Testis (tissue), 3 donors: ENCODE results near the gene TAF5L. TPM values are rescaled to one million over a fixed set of nuclear protein-coding genes. Genes with fewer than 3 reads are reported as not detected.

Source experiments
- DNase-seq: peaks from one replicate; pipeline ENCODE4 v3.0.0-alpha.2; 2019
- H3K27ac ChIP-seq, 2 donors: fragments of 200-600 bp; sonication (generic); one replicate each; pipeline ENCODE4 v1.5.1; 2019
- H3K27me3 ChIP-seq: fragments of 200-600 bp; sonication (generic); one replicate; pipeline ENCODE4 v1.5.1; 2019
- H3K36me3 ChIP-seq: fragments of 200-600 bp; sonication (generic); one replicate; pipeline ENCODE4 v1.5.1; 2017; ENCODE audit warnings: low read depth; ENCODE audit errors: missing control alignments
- H3K4me1 ChIP-seq: fragments of 200-600 bp; sonication (generic); one replicate; pipeline ENCODE4 v1.5.1; 2019
- H3K4me3 ChIP-seq, 2 donors: fragments of 200-600 bp; sonication (generic); one replicate each; pipeline ENCODE4 v1.5.1; 2017 to 2019
- H3K9me3 ChIP-seq: fragments of 200-600 bp; sonication (generic); one replicate; pipeline ENCODE4 v1.5.1; 2017
- POLR2A ChIP-seq: fragments of 450-650 bp; IDR thresholded peaks from one replicate; pipeline ENCODE4 v1.6.1; 2017; ENCODE audit warnings: antibody characterized with exemption, mild to moderate bottlenecking, moderate library complexity
- WGBS, 2 donors: methylation state at CpG; one replicate each; pipeline ENCODE4 v1.1.5; 2018; 5-methylcytosine and 5-hydroxymethylcytosine counted together
- intact Hi-C: fragments of 100-400 bp; cut with DNase I; formaldehyde crosslinking; loops from one replicate; pipeline ENCODE4 v1.15.1; 2023; ENCODE audit warnings: low total_unique reads
- polyA plus RNA-seq: library from polyadenylated mRNA; stranded (reverse); fragments of 350-450 nt; fragmentation: Illumina TruSeq; extraction: RNeasy Lipid Tissue Mini Kit (QIAGEN cat#74804); gene quantifications from one replicate; pipeline ENCODE4 v1.2.3, GENCODE V29; 2014; ENCODE audit warnings: low read depth, low replicate concordance; ENCODE audit not compliant: insufficient read depth
- total RNA-seq, 2 donors: library from RNA; depleted of rRNA; stranded (reverse); fragments of >200 nt; gene quantifications; one replicate each; pipeline ENCODE4 v1.2.3, GENCODE V29; 2016
- TF ChIP-seq, protein P1 (sequence below), 3 experiments: fragments of 450-650 bp in 2 of 3; fragments of 200-600 bp in 1 of 3; sonication (generic) in 1 of 3; IDR thresholded peaks; one replicate each; pipeline ENCODE4 v1.5.1; 2016 to 2019; ENCODE audit warnings: antibody characterized with exemption in 3 of 3, mild to moderate bottlenecking in 2 of 3, moderate library complexity in 1 of 3

The TAF5L gene
- total and polyA plus RNA-seq, 3 donors from 2014 or later: 12.8 to 24.6 (median 18.4) TPM

DNA sequence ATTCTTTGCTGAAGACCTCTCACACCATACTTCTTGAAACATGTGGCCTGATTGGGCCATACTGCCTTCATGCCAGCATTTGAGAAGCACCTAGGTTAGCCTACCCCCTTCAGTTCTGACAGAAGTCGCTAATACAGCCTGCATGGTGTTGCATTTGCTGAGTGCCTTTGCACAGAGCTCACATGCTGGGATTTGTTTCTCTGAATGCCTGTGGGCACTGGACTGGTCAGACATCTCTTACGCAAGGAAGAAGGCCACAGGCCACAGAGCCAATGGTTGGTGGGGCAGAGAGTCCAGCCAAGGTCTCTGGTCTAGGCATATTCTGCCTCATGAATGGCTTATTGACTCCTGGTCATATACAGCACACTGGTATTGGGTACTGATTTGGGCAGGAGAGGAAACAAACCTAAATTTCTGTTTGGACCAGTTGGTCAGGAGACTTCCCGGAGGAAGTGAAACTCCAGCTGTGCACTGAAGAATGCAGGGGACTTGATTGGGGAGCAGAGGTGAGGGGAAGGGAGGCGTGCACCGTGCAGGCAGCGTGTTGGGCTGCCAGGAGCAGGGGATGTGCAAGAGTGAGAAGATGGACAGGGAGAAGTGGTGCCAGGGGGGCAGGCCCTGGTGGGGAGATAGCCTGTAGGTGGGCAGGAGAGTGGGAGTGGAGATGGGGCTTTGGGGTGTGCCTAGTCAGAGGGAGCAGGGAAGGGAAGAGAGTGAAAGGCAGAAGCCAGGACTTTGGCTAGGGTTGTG lies 18.2 kb upstream of the TAF5L start:
- intact Hi-C loops: no loop called here
- DNase-seq: no peak
- Histone ChIP-seq H3K9me3 (no peaks in the 10 kb centered on the region), H3K27me3 (no peaks in the 10 kb centered on the region), H3K4me3 (no peak overlapping the region), H3K27ac (no peak overlapping the region), H3K4me1 (no peaks in the 10 kb centered on the region), H3K36me3 (no peaks in the 10 kb centered on the region)
- 90 to 92% methylated on average over 6 of the region's 6 CpGs for WGBS, 2 donors
- TF ChIP-seq, protein P1, sequence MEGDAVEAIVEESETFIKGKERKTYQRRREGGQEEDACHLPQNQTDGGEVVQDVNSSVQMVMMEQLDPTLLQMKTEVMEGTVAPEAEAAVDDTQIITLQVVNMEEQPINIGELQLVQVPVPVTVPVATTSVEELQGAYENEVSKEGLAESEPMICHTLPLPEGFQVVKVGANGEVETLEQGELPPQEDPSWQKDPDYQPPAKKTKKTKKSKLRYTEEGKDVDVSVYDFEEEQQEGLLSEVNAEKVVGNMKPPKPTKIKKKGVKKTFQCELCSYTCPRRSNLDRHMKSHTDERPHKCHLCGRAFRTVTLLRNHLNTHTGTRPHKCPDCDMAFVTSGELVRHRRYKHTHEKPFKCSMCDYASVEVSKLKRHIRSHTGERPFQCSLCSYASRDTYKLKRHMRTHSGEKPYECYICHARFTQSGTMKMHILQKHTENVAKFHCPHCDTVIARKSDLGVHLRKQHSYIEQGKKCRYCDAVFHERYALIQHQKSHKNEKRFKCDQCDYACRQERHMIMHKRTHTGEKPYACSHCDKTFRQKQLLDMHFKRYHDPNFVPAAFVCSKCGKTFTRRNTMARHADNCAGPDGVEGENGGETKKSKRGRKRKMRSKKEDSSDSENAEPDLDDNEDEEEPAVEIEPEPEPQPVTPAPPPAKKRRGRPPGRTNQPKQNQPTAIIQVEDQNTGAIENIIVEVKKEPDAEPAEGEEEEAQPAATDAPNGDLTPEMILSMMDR (IDR thresholded peaks at IDR 0.05): no peak
- no peak for TF ChIP-seq POLR2A

DNA sequence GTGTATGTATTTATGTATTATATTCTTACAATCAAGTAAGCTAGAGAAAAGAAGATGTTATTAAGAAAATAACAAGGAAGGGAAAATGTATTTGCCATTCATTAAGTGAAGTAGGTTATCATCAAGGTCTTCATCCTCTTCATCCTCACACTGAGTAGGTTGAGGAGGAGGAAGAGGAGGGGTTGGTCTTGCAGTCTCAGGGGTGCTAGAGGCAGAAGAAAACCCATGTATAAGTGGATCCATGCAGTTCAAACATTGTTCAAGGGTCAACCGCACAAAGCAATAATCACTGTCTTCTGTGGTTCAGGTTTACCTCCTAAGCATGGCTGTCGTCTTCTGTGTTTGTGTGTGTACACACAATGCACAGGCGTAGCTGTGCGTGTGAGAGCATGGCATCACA lies 17.0 kb upstream of the TAF5L start:
- TF ChIP-seq POLR2A: no peak
- TF ChIP-seq, protein P1 (IDR thresholded peaks at IDR 0.05): no peak
- H3K4me1 ChIP-seq: no peaks in the 10 kb centered on the region
- H3K9me3 ChIP-seq: no peaks in the 10 kb centered on the region
- no peak overlapping the region for H3K27ac ChIP-seq
- H3K4me3 ChIP-seq: no peak overlapping the region
- H3K36me3 ChIP-seq: no peaks in the 10 kb centered on the region
- H3K27me3 ChIP-seq: no peaks in the 10 kb centered on the region
- intact Hi-C loops: no loop called here
- 90 to 99% methylated on average over 4 of the region's 4 CpGs for WGBS, 2 donors
- DNase-seq: no peak

DNA sequence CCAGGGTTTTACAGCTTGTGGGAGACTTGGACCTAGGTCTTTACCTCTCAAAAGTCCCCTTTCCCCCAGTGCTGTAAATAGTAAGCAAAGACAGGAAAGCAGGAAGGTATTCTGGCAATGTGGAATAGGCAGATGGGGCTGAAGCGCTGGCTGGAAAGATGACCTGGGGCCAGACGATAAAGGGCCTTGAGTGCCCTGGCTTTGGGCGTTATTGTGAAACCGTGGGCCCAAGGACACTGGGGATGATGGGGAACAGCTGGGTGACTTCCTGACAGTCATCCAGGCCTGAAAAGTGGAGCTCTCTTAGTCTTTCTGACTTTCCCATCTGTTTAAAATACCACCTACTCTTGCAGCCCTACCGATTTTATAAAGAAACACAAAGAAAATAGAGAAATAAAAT lies 16.5 kb upstream of the TAF5L start:
- intact Hi-C loops: no loop called here
- DNase-seq: no peak
- no peak overlapping the region for H3K4me3 ChIP-seq
- no peaks in the 10 kb centered on the region for H3K4me1 ChIP-seq
- no peaks in the 10 kb centered on the region for H3K9me3 ChIP-seq
- no peak overlapping the region for H3K27ac ChIP-seq
- 53 to 60% methylated on average over 5 of the region's 5 CpGs for WGBS, 2 donors
- no peaks in the 10 kb centered on the region for H3K36me3 ChIP-seq
- TF ChIP-seq, protein P1 (IDR thresholded peaks at IDR 0.05): no peak
- TF ChIP-seq POLR2A: no peak
- H3K27me3 ChIP-seq: no peaks in the 10 kb centered on the region

- no peaks in the 10 kb centered on the region for H3K36me3 ChIP-seq
These were observed 15.4 kb upstream of the TAF5L start for GRCh38 chr1:229641306-229641705.

GRCh38 chr1:229640455-229640854 lies 14.5 kb upstream of the TAF5L start:
- H3K4me3 ChIP-seq: no peak overlapping the region
- H3K9me3 ChIP-seq: no peaks in the 10 kb centered on the region
- 93% methylated on average over 12 of the region's 12 CpGs for WGBS, 2 donors
- TF ChIP-seq, protein P1 (IDR thresholded peaks at IDR 0.05): no peak
- TF ChIP-seq POLR2A: no peak
- intact Hi-C loops: no loop called here
- H3K4me1 ChIP-seq: no peaks in the 10 kb centered on the region
- no peak overlapping the region for H3K27ac ChIP-seq
- H3K36me3 ChIP-seq: no peaks in the 10 kb centered on the region
- no peak for DNase-seq
- no peaks in the 10 kb centered on the region for H3K27me3 ChIP-seq

More at GRCh38 chr1:229641306-229641705, 15.4 kb upstream of the TAF5L start:
- no peak for DNase-seq
- no peak overlapping the region for H3K4me3 ChIP-seq
- 91 to 100% methylated on average over 2 to 3 of the region's 3 CpGs for WGBS, 2 donors
- no peaks in the 10 kb centered on the region for H3K9me3 ChIP-seq
- intact Hi-C loops: no loop called here
- TF ChIP-seq POLR2A: no peak
- H3K27me3 ChIP-seq: no peaks in the 10 kb centered on the region
- no peak overlapping the region for H3K27ac ChIP-seq
- no peaks in the 10 kb centered on the region for H3K4me1 ChIP-seq
